Natural killer cell treated with Interleukin-12 subunit alpha and Interleukin-12 subunit beta and Interleukin-15 and Interleukin-18, amount 100 ng/mL, for 72 hours (primary cell): ENCODE data around the gene LRP1. TPM values are rescaled to one million over a fixed set of nuclear protein-coding genes. Genes with fewer than 3 reads are reported as not detected.

Experiments used
- ATAC-seq, 2 donors: fragments of 150-1000 bp; cut with Tn5 transposase in 1 of 2; sonication (Bioruptor Pico), chemical (Tn5 transposase) in 1 of 2; 2 replicates each; pipeline ENCODE4 v1.10.0; 2021
- DNase-seq: peaks from one replicate; pipeline ENCODE4 v3.0.0; 2022; ENCODE audit warnings: low spot score
- H3K27ac Mint-ChIP-seq, 2 donors: 1 replicate in 1 of 2; 2 replicates in 1 of 2; pipeline ENCODE4 v1.8.0; 2022; ENCODE audit warnings: mixed read lengths in 2 of 2, mild to moderate bottlenecking in 1 of 2, moderate library complexity in 1 of 2
- H3K27me3 Mint-ChIP-seq, 2 donors: 1 replicate in 1 of 2; 2 replicates in 1 of 2; pipeline ENCODE4 v1.8.0; 2022; ENCODE audit warnings: mixed read lengths in 2 of 2
- H3K36me3 Mint-ChIP-seq: one replicate; pipeline ENCODE4 v1.8.0; 2022; ENCODE audit warnings: mixed read lengths
- H3K4me1 Mint-ChIP-seq, 2 donors: 1 replicate in 1 of 2; 2 replicates in 1 of 2; pipeline ENCODE4 v1.8.0; 2022; ENCODE audit warnings: low read depth in 2 of 2, mixed read lengths in 2 of 2, mild to moderate bottlenecking in 1 of 2
- H3K4me3 Mint-ChIP-seq: one replicate; pipeline ENCODE4 v1.8.0; 2022; ENCODE audit warnings: mixed read lengths
- H3K9me3 Mint-ChIP-seq: 2 replicates; pipeline ENCODE4 v1.8.0; 2022; ENCODE audit warnings: mixed read lengths
- total RNA-seq, 2 donors: library from RNA; stranded (reverse); gene quantifications; one replicate each; pipeline ENCODE4 v1.2.3, GENCODE V29; 2022

Gene LRP1
- total RNA-seq, 2 donors from 2014 or later, result 0.42 to 0.45 TPM

DNA sequence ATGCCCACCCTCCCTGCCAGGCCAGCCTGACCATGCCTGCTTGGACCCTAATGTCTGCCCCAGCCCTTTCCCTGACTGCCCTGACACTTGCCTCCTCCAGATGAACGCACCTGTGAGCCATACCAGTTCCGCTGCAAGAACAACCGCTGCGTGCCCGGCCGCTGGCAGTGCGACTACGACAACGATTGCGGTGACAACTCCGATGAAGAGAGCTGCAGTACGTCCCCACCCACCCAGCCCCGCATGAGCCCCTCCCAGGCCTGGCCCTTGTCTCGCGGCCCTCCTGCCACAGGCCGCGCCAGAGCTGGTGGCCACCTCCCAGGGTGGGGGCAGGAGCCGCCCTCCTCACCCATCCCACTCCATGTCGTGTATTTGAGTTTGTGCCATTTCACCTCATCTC, 74.0 kb downstream of the LRP1 start:
- H3K4me3 Mint-ChIP-seq, result no peak overlapping the region
- H3K9me3 Mint-ChIP-seq, result no peaks in the 10 kb centered on the region
- H3K27ac Mint-ChIP-seq, result no peak overlapping the region
- H3K27me3 Mint-ChIP-seq, result peaks cover 0 to 7% of the 10 kb centered on the region in 2 donors
- H3K4me1 Mint-ChIP-seq, result no peaks in the 10 kb centered on the region
- H3K36me3 Mint-ChIP-seq, result no peaks in the 10 kb centered on the region
- ATAC-seq (no peak), DNase-seq (no peak)

DNA sequence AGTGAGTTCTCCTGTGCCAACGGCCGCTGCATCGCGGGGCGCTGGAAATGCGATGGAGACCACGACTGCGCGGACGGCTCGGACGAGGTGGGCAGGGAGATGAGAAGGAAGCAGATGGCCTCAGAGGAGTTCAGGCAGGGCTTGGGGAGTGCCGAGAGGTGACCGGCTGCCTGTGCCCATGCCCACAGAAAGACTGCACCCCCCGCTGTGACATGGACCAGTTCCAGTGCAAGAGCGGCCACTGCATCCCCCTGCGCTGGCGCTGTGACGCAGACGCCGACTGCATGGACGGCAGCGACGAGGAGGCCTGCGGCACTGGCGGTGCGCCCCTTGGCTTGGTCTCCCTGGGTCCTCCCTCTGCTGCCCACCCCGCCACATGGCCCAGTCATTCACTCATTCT, 74.9 kb downstream of the LRP1 start:
- Mint-ChIP-seq H3K36me3 (no peaks in the 10 kb centered on the region), H3K27me3 (peaks cover 0 to 6% of the 10 kb centered on the region in 2 donors), H3K4me1 (no peaks in the 10 kb centered on the region), H3K27ac (no peak overlapping the region), H3K4me3 (no peak overlapping the region), H3K9me3 (no peaks in the 10 kb centered on the region)
- DNase-seq (no peak), ATAC-seq (no peak)

DNA sequence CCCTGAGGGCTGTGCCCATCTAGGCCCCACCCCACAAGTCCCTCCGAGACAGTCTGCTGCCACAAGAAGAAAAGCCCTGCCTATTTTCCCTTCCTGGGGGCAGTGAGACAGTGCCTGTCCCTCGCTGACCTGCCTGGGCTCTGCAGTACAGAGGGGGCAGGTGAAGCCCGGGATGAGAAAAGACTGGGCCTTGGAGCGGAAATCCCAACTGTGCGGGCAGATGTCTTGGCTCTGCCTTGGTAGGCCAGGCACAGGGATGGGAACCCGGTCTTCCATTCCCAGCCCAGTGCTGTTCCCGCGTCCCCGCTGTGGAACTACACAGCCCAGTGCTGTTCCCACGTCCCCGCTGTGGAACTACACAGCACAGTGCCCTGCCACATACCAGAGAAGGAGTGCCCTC, 75.5 kb downstream of the LRP1 start:
- H3K9me3 Mint-ChIP-seq, result no peaks in the 10 kb centered on the region
- DNase-seq, result no peak
- no peak overlapping the region for H3K4me3 Mint-ChIP-seq
- no peaks in the 10 kb centered on the region for H3K36me3 Mint-ChIP-seq
- H3K4me1 Mint-ChIP-seq, result no peaks in the 10 kb centered on the region
- peaks cover 0 to 3% of the 10 kb centered on the region in 2 donors for H3K27me3 Mint-ChIP-seq
- no peak overlapping the region for H3K27ac Mint-ChIP-seq
- no peak for ATAC-seq

DNA sequence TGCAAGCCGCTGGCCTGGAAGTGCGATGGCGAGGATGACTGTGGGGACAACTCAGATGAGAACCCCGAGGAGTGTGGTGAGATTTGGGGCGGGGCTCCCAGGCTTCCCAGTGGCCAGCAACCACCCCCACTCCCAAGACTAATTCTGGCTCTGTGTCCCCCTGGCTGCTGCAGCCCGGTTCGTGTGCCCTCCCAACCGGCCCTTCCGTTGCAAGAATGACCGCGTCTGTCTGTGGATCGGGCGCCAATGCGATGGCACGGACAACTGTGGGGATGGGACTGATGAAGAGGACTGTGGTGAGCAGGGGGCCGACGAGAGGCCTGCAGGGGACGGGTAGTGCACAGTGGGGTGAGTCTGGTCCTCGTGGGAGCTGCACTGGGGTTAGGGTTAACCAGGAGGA, 76.2 kb downstream of the LRP1 start:
- Mint-ChIP-seq H3K9me3 (no peaks in the 10 kb centered on the region), H3K27ac (no peak overlapping the region), H3K4me3 (no peak overlapping the region), H3K36me3 (no peaks in the 10 kb centered on the region), H3K4me1 (no peaks in the 10 kb centered on the region), H3K27me3 (peaks cover 0 to 3% of the 10 kb centered on the region in 2 donors)
- DNase-seq (no peak), ATAC-seq (no peak)

DNA sequence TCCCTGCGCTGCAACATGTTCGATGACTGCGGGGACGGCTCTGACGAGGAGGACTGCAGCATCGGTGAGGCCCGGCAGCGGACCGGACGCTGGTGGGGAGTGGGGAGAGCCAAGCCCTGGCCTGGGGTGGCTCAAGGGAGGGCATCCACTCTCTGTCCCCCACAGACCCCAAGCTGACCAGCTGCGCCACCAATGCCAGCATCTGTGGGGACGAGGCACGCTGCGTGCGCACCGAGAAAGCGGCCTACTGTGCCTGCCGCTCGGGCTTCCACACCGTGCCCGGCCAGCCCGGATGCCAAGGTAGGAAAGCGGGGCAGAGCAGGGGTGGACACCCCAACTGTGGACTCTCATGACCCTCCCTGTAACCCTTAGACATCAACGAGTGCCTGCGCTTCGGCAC, 76.9 kb downstream of the LRP1 start:
- Mint-ChIP-seq H3K4me1 (no peaks in the 10 kb centered on the region), H3K4me3 (no peak overlapping the region), H3K9me3 (no peaks in the 10 kb centered on the region), H3K36me3 (no peaks in the 10 kb centered on the region), H3K27ac (no peak overlapping the region), H3K27me3 (peaks cover 0 to 3% of the 10 kb centered on the region in 2 donors)
- DNase-seq, result no peak
- ATAC-seq, result no peak

DNA sequence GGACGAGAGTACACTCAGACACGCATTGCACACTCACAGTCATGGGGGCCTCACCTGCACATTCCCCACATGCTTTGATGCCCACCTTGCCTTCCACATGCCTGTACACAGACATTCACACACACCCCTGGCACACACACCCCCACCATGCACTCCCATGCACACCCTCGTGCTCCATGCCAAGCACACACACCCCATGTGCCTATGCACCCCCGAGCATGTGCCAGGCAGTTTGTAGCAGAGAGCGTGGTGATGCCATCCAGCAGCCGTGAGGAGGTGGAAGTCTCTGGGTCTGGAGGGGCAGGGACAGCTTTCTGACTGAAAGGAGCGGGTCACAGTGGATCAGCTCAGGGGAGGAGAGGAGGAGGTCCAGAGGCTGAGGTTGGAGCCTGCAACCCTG, 77.6 kb downstream of the LRP1 start:
- peaks cover 0 to 6% of the 10 kb centered on the region in 2 donors for H3K27me3 Mint-ChIP-seq
- H3K9me3 Mint-ChIP-seq, result no peaks in the 10 kb centered on the region
- no peak overlapping the region for H3K4me3 Mint-ChIP-seq
- H3K27ac Mint-ChIP-seq, result no peak overlapping the region
- no peak for DNase-seq
- ATAC-seq, result no peak
- H3K4me1 Mint-ChIP-seq, result no peaks in the 10 kb centered on the region
- no peaks in the 10 kb centered on the region for H3K36me3 Mint-ChIP-seq

DNA sequence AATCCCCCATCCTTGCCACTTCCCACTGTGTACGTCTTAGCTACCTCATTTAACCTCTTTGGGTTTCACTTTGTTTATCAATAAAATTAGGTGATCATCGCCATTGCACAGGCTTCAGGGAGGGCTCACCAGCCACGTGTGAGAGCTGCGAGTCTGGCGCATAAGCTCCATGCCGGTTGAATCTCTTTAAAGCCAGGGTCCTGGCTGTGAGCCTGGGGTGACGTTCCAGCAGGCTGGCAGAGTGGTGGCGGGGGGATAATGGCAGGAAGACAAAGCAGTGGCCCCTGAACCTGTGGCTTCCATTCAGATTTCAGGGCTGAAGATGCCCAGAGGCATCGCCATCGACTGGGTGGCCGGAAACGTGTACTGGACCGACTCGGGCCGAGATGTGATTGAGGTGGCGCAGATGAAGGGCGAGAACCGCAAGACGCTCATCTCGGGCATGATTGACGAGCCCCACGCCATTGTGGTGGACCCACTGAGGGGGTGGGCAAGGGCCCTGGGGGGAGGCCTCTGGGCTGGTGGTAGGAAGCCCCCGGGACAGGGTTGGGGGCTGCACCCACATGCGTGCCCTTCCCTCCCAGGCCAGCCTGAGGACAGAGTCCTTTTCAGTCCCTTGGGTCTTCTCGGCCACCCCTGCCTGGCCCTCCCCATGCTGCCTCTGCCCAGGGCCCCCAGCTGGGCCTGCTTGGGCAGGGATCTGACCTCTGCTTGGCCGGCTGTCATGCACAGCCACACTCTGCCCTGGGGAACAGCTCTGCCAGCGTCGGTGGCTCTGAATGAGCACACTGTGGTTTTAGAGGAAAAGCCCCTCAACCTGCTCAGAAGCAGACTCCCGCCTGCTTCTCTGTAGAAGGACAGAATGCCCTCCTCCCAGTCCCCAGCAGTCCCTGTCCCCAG, 79.7 kb downstream of the LRP1 start:
- ATAC-seq (no peak), DNase-seq (no peak)
- H3K4me3 Mint-ChIP-seq, result no peak overlapping the region
- H3K36me3 Mint-ChIP-seq, result no peaks in the 10 kb centered on the region
- H3K4me1 Mint-ChIP-seq, result no peaks in the 10 kb centered on the region
- no peaks in the 10 kb centered on the region for H3K9me3 Mint-ChIP-seq
- H3K27ac Mint-ChIP-seq, result no peak overlapping the region
- peaks cover 0 to 3% of the 10 kb centered on the region in 2 donors for H3K27me3 Mint-ChIP-seq

DNA sequence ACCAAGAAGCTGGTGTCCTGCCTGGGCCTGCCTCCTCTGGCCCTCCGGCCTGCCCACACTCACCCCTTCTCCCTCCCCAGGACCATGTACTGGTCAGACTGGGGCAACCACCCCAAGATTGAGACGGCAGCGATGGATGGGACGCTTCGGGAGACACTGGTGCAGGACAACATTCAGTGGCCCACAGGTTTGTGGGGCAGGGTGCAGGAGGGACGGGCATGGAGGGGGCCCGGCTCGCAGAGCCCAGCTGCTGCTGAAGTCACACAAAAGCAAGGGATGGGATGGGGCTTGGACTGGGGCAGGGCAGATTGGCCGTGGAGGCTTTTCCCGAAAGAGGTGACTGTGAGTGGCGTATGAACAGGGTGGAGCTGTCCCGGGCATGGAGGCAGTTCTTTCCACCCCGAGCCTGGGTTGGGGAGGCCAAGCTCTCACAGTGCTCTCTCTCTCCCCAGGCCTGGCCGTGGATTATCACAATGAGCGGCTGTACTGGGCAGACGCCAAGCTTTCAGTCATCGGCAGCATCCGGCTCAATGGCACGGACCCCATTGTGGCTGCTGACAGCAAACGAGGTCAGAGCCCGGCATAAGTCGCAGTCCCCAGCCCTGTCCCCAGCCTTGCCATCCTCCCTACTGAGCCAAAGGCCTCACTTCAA, 80.5 kb downstream of the LRP1 start:
- Mint-ChIP-seq H3K9me3 (no peaks in the 10 kb centered on the region), H3K4me3 (no peak overlapping the region), H3K27me3 (peaks cover 5 to 9% of the 10 kb centered on the region in 2 donors), H3K36me3 (no peaks in the 10 kb centered on the region), H3K27ac (no peak overlapping the region), H3K4me1 (peaks cover 6% of the 10 kb centered on the region in 2 donors)
- DNase-seq (no peak), ATAC-seq (no peak)

DNA sequence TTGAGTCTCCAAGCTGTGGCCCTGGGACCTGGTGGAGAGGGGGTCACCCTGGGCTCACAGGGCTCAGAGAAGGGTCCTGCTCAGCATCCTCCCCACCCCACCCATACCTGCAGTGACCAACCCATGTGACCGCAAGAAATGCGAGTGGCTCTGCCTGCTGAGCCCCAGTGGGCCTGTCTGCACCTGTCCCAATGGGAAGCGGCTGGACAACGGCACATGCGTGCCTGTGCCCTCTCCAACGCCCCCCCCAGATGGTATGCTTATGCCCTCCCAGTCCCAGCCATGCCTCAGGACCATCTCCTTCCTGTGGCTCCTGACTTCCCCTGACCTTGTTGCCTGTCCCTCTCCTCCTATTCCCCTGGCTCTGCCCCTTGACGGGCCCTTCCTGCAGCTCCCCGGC, 81.6 kb downstream of the LRP1 start:
- Mint-ChIP-seq H3K4me1 (peaks cover 16 to 17% of the 10 kb centered on the region in 2 donors), H3K4me3 (no peak overlapping the region), H3K27ac (no peak overlapping the region), H3K9me3 (no peaks in the 10 kb centered on the region), H3K27me3 (peaks cover 17 to 20% of the 10 kb centered on the region in 2 donors), H3K36me3 (no peaks in the 10 kb centered on the region)
- no peak for ATAC-seq
- DNase-seq, result no peak

DNA sequence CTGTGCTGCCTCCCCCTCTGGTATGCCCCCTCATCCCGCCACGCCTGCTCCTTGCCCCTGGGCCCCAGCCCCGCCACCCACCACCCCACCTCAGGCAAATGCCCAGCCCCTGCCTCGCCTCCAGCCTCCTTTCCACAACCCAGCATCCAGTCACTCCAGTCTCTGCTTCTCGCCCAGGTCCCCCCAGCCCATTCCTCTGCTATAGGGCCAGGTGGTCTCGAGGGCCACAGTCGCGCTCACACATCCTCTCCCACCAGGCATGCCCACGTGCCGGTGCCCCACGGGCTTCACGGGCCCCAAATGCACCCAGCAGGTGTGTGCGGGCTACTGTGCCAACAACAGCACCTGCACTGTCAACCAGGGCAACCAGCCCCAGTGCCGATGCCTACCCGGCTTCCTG, 82.2 kb downstream of the LRP1 start:
- Mint-ChIP-seq H3K27ac (no peak overlapping the region), H3K27me3 (peaks cover 22 to 24% of the 10 kb centered on the region in 2 donors), H3K4me1 (peaks cover 20 to 22% of the 10 kb centered on the region in 2 donors), H3K4me3 (no peak overlapping the region), H3K9me3 (no peaks in the 10 kb centered on the region), H3K36me3 (no peaks in the 10 kb centered on the region)
- DNase-seq (no peak), ATAC-seq (no peak)

DNA sequence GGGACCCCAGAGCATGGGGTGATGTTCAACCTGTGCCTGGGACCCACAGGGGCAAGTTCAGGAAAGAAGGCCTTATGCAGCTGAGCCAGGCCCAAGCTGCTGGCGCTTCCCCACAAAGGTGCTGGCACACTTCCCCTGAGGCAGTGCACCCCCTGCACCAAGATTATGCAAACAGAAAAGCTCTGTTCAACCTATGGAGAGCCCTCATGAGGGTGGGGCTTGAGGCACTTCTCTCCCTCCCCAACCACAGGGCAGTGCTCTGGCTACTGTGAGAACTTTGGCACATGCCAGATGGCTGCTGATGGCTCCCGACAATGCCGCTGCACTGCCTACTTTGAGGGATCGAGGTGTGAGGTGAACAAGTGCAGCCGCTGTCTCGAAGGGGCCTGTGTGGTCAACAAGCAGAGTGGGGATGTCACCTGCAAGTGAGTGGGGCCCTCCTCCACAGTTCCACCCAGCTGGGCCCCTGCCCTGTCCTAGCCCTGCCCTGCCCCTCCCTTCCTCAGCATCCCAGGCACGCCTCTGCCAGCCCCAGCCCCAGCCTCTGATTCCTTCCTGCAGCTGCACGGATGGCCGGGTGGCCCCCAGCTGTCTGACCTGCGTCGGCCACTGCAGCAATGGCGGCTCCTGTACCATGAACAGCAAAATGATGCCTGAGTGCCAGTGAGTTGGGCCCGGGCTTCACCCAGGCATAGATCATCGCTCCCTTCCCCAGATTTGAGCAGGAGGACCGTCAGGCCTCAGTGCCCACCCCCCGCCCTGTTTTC, 82.8 kb downstream of the LRP1 start:
- no peaks in the 10 kb centered on the region for H3K36me3 Mint-ChIP-seq
- no peak overlapping the region for H3K4me3 Mint-ChIP-seq
- peaks cover 28 to 30% of the 10 kb centered on the region in 2 donors for H3K27me3 Mint-ChIP-seq
- no peaks in the 10 kb centered on the region for H3K9me3 Mint-ChIP-seq
- peaks cover 26 to 28% of the 10 kb centered on the region in 2 donors for H3K4me1 Mint-ChIP-seq
- DNase-seq (no peak), ATAC-seq (no peak)
- H3K27ac Mint-ChIP-seq, result no peak overlapping the region

DNA sequence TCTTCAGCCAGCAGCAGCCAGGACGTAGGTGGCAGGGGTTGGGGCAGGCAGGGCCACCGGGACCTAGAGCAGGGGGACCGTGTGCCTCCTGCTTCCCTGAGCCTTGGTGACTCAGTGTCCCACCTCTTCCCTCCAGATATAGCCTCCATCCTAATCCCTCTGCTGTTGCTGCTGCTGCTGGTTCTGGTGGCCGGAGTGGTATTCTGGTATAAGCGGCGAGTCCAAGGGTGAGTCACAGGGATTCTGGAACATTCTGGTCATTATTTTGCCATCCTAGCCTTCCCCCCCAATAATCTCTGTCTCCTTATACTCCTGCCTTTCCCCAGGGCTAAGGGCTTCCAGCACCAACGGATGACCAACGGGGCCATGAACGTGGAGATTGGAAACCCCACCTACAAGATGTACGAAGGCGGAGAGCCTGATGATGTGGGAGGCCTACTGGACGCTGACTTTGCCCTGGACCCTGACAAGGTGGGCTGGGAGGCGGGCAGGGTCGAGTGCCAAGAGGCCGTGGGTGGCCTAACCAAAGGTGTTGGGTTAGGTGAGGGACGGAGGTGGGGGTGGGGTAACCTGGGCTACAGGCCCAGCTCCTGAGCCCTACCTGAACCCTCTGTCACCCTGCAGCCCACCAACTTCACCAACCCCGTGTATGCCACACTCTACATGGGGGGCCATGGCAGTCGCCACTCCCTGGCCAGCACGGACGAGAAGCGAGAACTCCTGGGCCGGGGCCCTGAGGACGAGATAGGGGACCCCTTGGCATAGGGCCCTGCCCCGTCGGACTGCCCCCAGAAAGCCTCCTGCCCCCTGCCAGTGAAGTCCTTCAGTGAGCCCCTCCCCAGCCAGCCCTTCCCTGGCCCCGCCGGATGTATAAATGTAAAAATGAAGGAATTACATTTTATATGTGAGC, 83.8 kb downstream of the LRP1 start:
- no peak for ATAC-seq
- DNase-seq, result no peak
- Mint-ChIP-seq H3K36me3 (no peaks in the 10 kb centered on the region), H3K27me3 (peaks cover 29 to 30% of the 10 kb centered on the region in 2 donors), H3K4me1 (peaks cover 26 to 28% of the 10 kb centered on the region in 2 donors), H3K27ac (no peak overlapping the region), H3K4me3 (no peak overlapping the region), H3K9me3 (no peaks in the 10 kb centered on the region)

DNA sequence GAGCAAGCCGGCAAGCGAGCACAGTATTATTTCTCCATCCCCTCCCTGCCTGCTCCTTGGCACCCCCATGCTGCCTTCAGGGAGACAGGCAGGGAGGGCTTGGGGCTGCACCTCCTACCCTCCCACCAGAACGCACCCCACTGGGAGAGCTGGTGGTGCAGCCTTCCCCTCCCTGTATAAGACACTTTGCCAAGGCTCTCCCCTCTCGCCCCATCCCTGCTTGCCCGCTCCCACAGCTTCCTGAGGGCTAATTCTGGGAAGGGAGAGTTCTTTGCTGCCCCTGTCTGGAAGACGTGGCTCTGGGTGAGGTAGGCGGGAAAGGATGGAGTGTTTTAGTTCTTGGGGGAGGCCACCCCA, 84.4 kb downstream of the LRP1 start:
- Mint-ChIP-seq H3K9me3 (no peaks in the 10 kb centered on the region), H3K27ac (no peak overlapping the region), H3K4me3 (no peak overlapping the region), H3K27me3 (peaks cover 34 to 35% of the 10 kb centered on the region in 2 donors), H3K36me3 (no peaks in the 10 kb centered on the region), H3K4me1 (peaks cover 32 to 33% of the 10 kb centered on the region in 2 donors)
- no peak for ATAC-seq
- no peak for DNase-seq
